Brain microvascular endothelial cell (primary cell): ENCODE data around the gene MYL5.

Source experiments
- DNase-seq: peaks from one replicate; pipeline ENCODE4 v3.0.0-alpha.2; 2020
- H3K27ac ChIP-seq: fragments of 250-450 bp; sonication (Bioruptor Pico); 2 replicates; pipeline ENCODE4 v1.5.1; 2020; ENCODE audit warnings: mild to moderate bottlenecking, moderate library complexity
- H3K27me3 ChIP-seq: fragments of 250-450 bp; sonication (Bioruptor Pico); replicated peaks from 2 replicates; pipeline ENCODE4 v1.5.1; 2020; ENCODE audit warnings: mild to moderate bottlenecking
- H3K36me3 ChIP-seq: fragments of 250-450 bp; sonication (Bioruptor Pico); replicated peaks from 2 replicates; pipeline ENCODE4 v1.5.1; 2020; ENCODE audit warnings: mild to moderate bottlenecking
- H3K4me3 ChIP-seq: 2 replicates; pipeline ENCODE4 v1.5.1; 2011; ENCODE audit warnings: low read depth, mild to moderate bottlenecking, control low read depth, low read length, moderate library complexity
- in situ Hi-C: cut with HindIII; loops from 2 replicates; pipeline ENCODE4 v1.10.0; 2017; ENCODE audit warnings: low sequenced_read_pairs, low pct_ligation_motif_present
- TF ChIP-seq, protein P1 (sequence below): IDR thresholded peaks from 2 replicates; pipeline ENCODE4 v1.5.1; 2011; ENCODE audit warnings: low read depth, mild to moderate bottlenecking, moderate library complexity, low read length, control low read depth, inconsistent platforms; ENCODE audit errors: missing control alignments

Gene MYL5

DNA sequence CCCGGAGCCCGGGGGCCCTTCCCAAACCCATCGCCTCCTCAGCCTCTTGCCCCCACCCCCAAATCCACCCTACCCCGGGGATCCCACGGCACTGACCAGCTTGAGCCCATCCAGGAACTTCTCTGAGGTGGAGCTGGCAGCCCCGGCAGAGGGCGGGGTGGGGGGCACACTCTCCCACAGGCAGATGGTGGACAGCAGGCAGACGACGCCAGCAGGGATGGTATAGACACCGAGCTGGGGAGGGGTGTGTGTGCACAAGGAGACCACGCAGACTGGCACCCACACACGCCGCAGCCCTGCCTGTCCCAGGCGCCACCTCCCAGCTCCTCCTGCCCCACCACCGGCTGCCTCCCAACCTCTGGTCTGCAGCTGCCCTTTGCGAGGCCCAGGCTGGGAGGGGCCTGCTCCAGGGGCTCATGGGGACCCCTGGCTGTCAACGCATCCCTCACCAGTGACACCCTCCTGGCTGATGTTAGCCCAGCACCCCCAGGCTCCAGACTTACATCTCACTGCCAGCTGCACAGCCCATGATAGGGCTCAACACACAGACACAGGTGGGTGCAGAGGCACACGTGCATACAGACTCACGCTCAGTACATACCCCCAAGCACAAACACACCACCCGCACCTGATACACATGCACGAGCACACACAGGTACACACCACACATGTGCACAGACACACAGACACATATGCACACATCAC lies 10.4 kb downstream of the MYL5 start:
- Histone ChIP-seq H3K27me3 (no peaks in the 10 kb centered on the region), H3K4me3 (no peak overlapping the region), H3K27ac (no peak overlapping the region), H3K36me3 (no peaks in the 10 kb centered on the region)
- in situ Hi-C loops: no loop called here
- TF ChIP-seq, protein P1, sequence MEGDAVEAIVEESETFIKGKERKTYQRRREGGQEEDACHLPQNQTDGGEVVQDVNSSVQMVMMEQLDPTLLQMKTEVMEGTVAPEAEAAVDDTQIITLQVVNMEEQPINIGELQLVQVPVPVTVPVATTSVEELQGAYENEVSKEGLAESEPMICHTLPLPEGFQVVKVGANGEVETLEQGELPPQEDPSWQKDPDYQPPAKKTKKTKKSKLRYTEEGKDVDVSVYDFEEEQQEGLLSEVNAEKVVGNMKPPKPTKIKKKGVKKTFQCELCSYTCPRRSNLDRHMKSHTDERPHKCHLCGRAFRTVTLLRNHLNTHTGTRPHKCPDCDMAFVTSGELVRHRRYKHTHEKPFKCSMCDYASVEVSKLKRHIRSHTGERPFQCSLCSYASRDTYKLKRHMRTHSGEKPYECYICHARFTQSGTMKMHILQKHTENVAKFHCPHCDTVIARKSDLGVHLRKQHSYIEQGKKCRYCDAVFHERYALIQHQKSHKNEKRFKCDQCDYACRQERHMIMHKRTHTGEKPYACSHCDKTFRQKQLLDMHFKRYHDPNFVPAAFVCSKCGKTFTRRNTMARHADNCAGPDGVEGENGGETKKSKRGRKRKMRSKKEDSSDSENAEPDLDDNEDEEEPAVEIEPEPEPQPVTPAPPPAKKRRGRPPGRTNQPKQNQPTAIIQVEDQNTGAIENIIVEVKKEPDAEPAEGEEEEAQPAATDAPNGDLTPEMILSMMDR: no peak
- no peak for DNase-seq

DNA sequence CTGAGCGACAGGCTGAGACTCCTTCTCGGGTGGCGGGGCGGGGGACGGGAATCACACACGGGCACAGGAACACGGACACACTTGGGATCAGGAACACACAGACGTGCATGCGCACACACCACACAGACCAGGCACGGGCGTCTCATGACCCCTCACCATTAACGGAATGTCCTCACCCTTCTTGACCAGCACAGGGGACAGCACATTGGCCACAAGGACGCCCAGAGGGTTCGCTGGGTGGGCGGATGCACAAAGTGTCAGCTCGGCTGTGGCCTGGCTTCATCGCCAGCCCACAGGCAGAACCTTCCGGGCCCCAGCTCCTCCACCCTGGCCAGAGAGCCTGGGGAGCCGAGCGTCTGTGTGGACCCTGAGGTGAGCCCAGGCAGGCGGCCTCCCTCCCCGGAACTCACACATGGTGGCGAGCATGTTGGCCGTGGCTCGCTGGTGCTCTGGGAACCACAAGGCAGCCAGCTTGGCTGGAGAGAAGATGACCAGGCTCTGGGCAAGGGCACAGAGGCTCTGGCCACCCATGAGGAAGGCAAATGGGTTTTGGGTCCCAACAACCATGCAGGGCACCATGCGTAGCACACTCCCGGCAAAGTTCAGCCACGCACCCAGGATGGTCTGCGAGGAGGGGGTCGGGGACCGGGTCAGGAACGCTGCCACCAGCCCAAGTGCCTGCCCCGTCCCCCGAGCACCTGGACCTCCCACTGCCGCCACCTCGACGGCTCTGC lies 11.5 kb downstream of the MYL5 start:
- Histone ChIP-seq H3K36me3 (no peaks in the 10 kb centered on the region), H3K4me3 (no peak overlapping the region), H3K27ac (no peak overlapping the region), H3K27me3 (no peaks in the 10 kb centered on the region)
- in situ Hi-C loops: no loop called here
- no peak for DNase-seq
- TF ChIP-seq, protein P1: no peak

DNA sequence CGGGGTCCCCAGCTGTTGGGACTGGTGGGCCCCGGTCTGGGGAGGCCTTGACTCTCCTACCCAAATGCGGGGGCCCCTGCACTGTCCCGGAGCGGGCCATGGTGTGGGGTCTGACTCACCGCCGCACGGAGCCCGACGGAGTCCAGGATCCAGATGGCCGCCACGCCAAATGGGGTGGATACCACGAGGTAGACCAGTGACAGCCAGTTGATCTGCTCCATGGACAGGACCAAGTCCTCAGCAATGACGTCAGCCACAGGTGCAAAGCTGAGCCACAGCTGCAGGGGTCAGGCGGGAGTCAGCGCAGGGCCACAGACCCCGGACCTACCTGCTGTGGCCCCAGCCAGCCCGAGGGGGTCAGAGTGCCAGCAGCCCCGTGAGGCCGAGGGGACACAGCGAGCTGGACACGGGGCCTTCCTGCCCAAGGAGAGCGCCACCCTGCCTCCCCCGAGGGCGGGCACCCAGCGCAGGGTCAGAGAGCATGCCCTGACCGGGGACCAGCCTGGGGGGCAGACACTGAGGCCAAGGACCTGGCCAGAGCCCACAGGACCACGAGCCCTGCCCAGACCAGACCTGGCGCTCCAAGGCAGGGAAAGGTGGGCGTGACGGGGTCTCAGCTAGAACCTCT lies 12.2 kb downstream of the MYL5 start:
- Histone ChIP-seq H3K4me3 (no peak overlapping the region), H3K27me3 (no peaks in the 10 kb centered on the region), H3K27ac (peak overlapping the region; percentile 91), H3K36me3 (no peaks in the 10 kb centered on the region)
- in situ Hi-C loops: no loop called here
- no peak for DNase-seq
- TF ChIP-seq, protein P1: no peak

DNA sequence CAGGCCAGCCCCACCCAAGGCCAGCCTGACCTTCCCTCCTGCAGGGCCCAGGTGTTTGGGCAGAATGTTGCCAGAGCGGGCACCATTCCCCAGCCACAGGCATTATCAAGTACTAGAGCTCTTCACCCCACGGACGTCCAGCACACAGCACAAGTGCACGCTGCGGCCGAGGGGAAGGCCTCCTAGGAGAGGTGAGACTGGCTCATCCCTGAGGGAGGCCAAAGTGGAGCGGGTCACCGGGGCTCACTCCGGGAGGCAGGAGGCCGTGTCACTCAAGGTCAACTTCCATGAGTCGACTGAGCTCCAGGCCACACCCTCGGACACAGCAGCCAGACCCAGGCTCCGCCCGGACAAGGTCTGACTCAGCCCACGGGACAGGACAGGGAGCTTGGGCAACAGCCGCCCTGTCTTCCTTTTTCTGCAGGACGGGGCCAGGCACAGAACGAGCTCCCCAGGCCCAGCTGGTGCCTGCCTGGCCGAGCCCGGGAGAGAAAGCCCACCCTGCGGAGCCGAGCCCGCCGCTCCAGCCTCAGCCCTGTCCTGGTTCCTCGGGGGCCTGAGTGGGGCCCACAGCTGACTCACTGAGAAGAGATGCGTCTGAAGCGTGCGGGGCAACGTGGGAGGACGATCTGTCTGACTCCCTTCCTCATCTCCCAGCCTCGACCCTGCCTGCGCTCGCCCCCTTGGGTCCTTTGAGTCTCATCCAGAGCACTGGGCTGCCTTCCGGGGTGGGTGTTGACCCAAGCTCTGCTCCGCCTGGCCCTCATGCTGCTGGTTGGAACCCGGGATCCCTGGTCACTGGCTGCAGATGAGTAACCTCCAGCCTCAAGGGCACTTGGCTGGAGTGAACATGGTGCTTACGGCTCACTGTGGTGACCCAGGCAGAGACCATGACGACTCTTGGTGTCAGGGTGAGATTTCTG lies 13.0 kb downstream of the MYL5 start:
- no peaks in the 10 kb centered on the region for H3K27me3 ChIP-seq
- TF ChIP-seq, protein P1: no peak
- DNase-seq: peak; percentile 88
- H3K36me3 ChIP-seq: no peaks in the 10 kb centered on the region
- peak overlapping the region; percentile 22 for H3K4me3 ChIP-seq
- in situ Hi-C loops: no loop called here
- peak overlapping the region; percentile 91 for H3K27ac ChIP-seq

DNA sequence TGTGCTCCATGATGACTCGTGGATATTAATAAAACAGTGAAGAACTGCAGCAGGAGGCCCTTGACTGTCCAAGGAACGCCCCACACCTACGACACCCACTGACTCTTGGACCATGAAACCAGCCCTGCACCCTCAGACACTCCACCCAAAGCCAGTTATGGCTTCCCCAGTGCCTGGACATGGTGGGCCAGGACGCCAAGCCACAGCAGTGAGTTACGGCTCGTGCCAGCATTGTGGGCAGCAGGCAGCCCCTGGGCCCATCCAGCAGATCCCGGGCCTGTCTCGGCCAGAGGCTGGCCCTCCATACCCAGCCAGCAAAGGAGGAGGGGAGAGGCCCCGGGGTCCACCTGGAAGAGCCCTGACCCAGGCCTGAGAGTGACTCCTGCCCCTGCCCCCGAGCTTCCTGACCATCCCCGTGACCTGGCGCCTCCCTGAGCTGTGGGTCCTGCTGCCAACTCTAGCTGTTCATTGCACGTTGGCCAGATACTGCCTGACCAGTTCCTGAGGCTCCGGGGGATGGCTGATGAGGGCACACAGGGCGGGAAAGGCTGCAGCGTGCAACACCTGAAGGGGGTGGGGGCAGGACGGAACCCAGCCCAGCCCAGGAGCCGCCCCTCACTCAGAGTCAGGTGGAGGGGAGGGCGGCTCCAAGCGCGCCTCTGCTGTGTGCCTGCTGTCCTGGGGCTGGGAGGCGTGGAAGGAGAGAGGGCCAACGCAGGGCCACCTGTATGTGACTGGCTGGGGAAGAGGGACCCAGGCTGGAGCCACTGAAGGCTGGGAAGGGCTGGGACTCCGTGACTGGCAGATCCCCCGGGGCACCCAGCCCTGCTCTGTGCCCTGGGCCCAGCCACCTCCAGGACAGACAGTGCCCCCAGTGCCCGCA lies 13.9 kb downstream of the MYL5 start:
- Histone ChIP-seq H3K27ac (peak overlapping the region; percentile 91), H3K27me3 (no peaks in the 10 kb centered on the region), H3K4me3 (peak overlapping the region; percentile 44), H3K36me3 (no peaks in the 10 kb centered on the region)
- DNase-seq: no peak
- TF ChIP-seq, protein P1: no peak
- in situ Hi-C loops: no loop called here
